OCI-LY3 (cell line): ENCODE measurements around the gene RFC5.
"Not testable (repeated sequence)": the region's sequence is repeated elsewhere in the genome, so short reads cannot be mapped to it uniquely, and the experiment has no call there.

Experiments used
- H2AFZ ChIP-seq: fragments of 200-600, 300-600 bp; shearing (Covaris generic); 2 replicates; pipeline ENCODE4 v1.6.0; 2014; ENCODE audit warnings: antibody characterized with exemption, low read depth, low read length
- H3K27ac ChIP-seq: fragments of 200-600, 300-600 bp; sonication (generic); 2 replicates; pipeline ENCODE4 v1.5.1; 2014; ENCODE audit warnings: mild to moderate bottlenecking, low read length, moderate library complexity, mixed read lengths
- H3K27me3 ChIP-seq: fragments of 200-600, 300-600 bp; sonication (generic); 2 replicates; pipeline ENCODE4 v1.6.1; 2014; ENCODE audit warnings: low read depth, low read length, mixed read lengths
- H3K36me3 ChIP-seq: fragments of 200-600, 300-600 bp; sonication (generic); replicated peaks from 2 replicates; pipeline ENCODE3; 2014; ENCODE audit warnings: low read depth, low read length, mixed read lengths
- H3K4me1 ChIP-seq: fragments of 300-600, 200-600 bp; sonication (generic); 2 replicates; pipeline ENCODE4 v1.6.1; 2014; ENCODE audit warnings: low read length, mixed read lengths
- H3K4me2 ChIP-seq: fragments of 200-600, 300-600 bp; sonication (generic); 2 replicates; pipeline ENCODE4 v1.6.1; 2014; ENCODE audit warnings: low read length, mixed read lengths
- H3K4me3 ChIP-seq: fragments of 300-600, 200-600 bp; sonication (generic); 2 replicates; pipeline ENCODE4 v1.5.1; 2014; ENCODE audit warnings: antibody characterized with exemption, mild to moderate bottlenecking, low read length, moderate library complexity
- H3K79me2 ChIP-seq: fragments of 300-600, 200-600 bp; shearing (Covaris generic); 2 replicates; pipeline ENCODE4 v1.6.1; 2014; ENCODE audit warnings: mild to moderate bottlenecking, low read length, mixed read lengths
- H3K9ac ChIP-seq: fragments of 300-600, 200-600 bp; shearing (Covaris generic); 2 replicates; pipeline ENCODE4 v1.6.0; 2014; ENCODE audit warnings: mild to moderate bottlenecking, low read length, moderate library complexity
- H3K9me3 ChIP-seq: fragments of 200-600, 300-600 bp; shearing (Covaris generic); 2 replicates; pipeline ENCODE4 v1.6.1; 2014; ENCODE audit warnings: low read length, mixed read lengths; ENCODE audit not compliant: insufficient read depth
- H4K20me1 ChIP-seq: fragments of 200-600, 300-600 bp; sonication (generic); 2 replicates; pipeline ENCODE4 v1.6.1; 2016; ENCODE audit warnings: low read length, mixed read lengths; ENCODE audit not compliant: insufficient read depth
- EZH2phosphoT487 ChIP-seq: fragments of 200-600 bp; shearing (Covaris generic); IDR thresholded peaks from 2 replicates; pipeline ENCODE4 v1.6.1; 2018; ENCODE audit warnings: antibody characterized with exemption, mixed run types, low read depth
- TF ChIP-seq, protein P1 (sequence below): fragments of 200-600, 300-600 bp; sonication (generic); IDR thresholded peaks from 2 replicates; pipeline ENCODE4 v1.5.1; 2014; ENCODE audit warnings: antibody characterized with exemption, low read length, low read depth

RFC5 gene

DNA sequence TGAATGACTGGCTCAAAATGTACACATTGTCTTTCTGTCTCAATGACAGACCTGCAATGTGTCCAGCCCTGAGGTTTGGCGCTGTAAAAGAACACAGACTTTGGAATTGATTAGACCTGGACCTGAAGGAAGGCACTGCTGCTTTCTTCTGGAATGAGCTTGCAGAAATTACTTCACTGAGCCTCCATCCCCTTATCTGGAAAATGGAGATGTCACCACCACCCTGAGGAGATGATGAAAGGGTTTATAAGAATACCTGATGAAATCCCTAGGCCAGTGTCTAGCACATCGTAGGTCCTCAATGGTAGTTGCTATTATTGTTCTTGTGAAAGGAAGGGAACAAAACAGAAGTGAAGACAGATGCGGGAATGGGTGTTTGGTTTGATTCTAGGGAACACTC, 54.1 kb downstream of the RFC5 start:
- no peaks in the 10 kb centered on the region for H3K9me3 ChIP-seq
- H3K4me3 ChIP-seq: no peak overlapping the region
- H3K36me3 ChIP-seq: no peaks in the 10 kb centered on the region
- TF ChIP-seq EZH2phosphoT487: no peak
- TF ChIP-seq, protein P1, sequence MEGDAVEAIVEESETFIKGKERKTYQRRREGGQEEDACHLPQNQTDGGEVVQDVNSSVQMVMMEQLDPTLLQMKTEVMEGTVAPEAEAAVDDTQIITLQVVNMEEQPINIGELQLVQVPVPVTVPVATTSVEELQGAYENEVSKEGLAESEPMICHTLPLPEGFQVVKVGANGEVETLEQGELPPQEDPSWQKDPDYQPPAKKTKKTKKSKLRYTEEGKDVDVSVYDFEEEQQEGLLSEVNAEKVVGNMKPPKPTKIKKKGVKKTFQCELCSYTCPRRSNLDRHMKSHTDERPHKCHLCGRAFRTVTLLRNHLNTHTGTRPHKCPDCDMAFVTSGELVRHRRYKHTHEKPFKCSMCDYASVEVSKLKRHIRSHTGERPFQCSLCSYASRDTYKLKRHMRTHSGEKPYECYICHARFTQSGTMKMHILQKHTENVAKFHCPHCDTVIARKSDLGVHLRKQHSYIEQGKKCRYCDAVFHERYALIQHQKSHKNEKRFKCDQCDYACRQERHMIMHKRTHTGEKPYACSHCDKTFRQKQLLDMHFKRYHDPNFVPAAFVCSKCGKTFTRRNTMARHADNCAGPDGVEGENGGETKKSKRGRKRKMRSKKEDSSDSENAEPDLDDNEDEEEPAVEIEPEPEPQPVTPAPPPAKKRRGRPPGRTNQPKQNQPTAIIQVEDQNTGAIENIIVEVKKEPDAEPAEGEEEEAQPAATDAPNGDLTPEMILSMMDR: no peak
- peaks cover 8% of the 10 kb centered on the region for H3K4me1 ChIP-seq
- no peaks in the 10 kb centered on the region for H4K20me1 ChIP-seq
- H2AFZ ChIP-seq: no peak overlapping the region
- H3K9ac ChIP-seq: no peak overlapping the region
- H3K27ac ChIP-seq: no peak overlapping the region
- H3K4me2 ChIP-seq: no peak overlapping the region
- H3K79me2 ChIP-seq: no peaks in the 10 kb centered on the region
- H3K27me3 ChIP-seq: peaks cover 16% of the 10 kb centered on the region

DNA sequence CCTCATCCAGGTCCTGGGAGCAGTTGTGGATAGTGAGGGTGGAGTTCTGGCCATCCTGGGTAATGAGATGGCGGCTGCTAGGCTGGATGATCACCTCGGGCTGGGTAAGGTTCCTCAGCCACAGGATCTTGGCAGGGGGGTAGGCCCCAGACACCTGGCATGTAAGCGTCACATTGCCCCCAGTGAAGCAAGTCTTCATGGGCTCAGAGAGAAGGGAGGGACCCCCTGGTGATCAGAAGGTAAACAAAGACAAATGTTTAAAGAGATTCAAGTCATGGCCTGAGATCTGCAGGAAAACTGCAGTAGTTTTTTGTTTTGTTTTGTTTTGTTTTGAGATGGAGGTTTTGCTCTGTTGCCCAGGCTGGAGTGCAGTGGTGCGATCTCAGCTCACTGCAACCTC, 57.3 kb downstream of the RFC5 start:
- H3K4me2 ChIP-seq: no peak overlapping the region
- H3K79me2 ChIP-seq: no peaks in the 10 kb centered on the region
- peaks cover 5% of the 10 kb centered on the region; the same call in 1 of the 2 replicates for H3K27me3 ChIP-seq
- H3K9ac ChIP-seq: no peak overlapping the region
- no peaks in the 10 kb centered on the region for H3K9me3 ChIP-seq
- no peaks in the 10 kb centered on the region for H3K36me3 ChIP-seq
- H2AFZ ChIP-seq: no peak overlapping the region
- H3K27ac ChIP-seq: no peak overlapping the region
- H4K20me1 ChIP-seq: no peaks in the 10 kb centered on the region
- no peak overlapping the region for H3K4me3 ChIP-seq
- TF ChIP-seq, protein P1: no peak
- TF ChIP-seq EZH2phosphoT487: no peak
- peaks cover 5% of the 10 kb centered on the region; the same call in 1 of the 2 replicates for H3K4me1 ChIP-seq

DNA sequence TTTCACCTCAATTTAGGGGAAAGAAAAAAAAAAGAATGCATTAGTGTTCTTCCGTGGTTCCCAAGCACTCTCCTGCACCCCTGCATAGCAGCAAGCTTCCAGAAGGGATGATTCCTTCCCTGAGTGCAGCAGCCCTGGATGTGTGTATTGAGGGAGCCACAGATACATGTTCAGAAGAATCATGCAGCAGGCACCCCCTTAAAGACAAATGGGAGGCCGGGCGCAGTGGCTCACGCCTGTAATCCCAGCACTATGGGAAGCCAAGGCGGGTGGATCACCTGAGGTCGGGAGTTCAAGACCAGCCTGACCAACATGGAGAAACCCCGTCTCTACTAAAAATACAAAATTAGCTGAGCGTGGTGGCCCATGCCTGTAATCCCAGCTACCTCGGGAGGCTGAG, 65.0 kb downstream of the RFC5 start:
- H3K36me3 ChIP-seq, H3K27me3 ChIP-seq: not testable (repeated sequence)

More for the DNA sequence above, 65.0 kb downstream of the RFC5 start:
- not testable (repeated sequence) for H2AFZ ChIP-seq, H3K9me3 ChIP-seq, H3K79me2 ChIP-seq, H3K27ac ChIP-seq, H3K9ac ChIP-seq, H3K4me2 ChIP-seq, H4K20me1 ChIP-seq, H3K4me3 ChIP-seq, H3K4me1 ChIP-seq
